Calu3 (cell line): ENCODE results near the gene TFAP2A. TPM values are rescaled to one million over a fixed set of nuclear protein-coding genes. Genes with fewer than 3 reads are reported as not detected.

Source experiments
- BruUV-seq: library from RNA; stranded (reverse); fragments of 400-500 nt; replicated peaks from 2 replicates; lab custom pipeline; 2021; lab: Mats Ljungman, UMichigan
- CTCF ChIA-PET: fragments of 300-600 bp; sonication (Branson Sonifier 250); formaldehyde crosslinking; loops from one replicate; lab custom pipeline; 2022; ENCODE audit warnings: antibody characterized with exemption; lab: Charles Lee
- DNase-seq: peaks from one replicate; pipeline ENCODE4 v3.0.0; 2022
- H3K27ac Mint-ChIP-seq: one replicate; pipeline ENCODE4 v1.8.0; 2022; ENCODE audit warnings: mixed read lengths; ENCODE audit not compliant: unreplicated experiment
- H3K27me3 Mint-ChIP-seq: one replicate; pipeline ENCODE4 v1.8.0; 2022; ENCODE audit warnings: mixed read lengths; ENCODE audit not compliant: unreplicated experiment
- H3K36me3 Mint-ChIP-seq: one replicate; pipeline ENCODE4 v1.8.0; 2022; ENCODE audit warnings: mild to moderate bottlenecking, moderate library complexity, mixed read lengths; ENCODE audit not compliant: insufficient read depth, unreplicated experiment
- H3K4me1 Mint-ChIP-seq: one replicate; pipeline ENCODE4 v1.8.0; 2022; ENCODE audit warnings: mild to moderate bottlenecking, low read depth, mixed read lengths; ENCODE audit not compliant: unreplicated experiment
- H3K4me3 Mint-ChIP-seq: one replicate; pipeline ENCODE4 v1.8.0; 2022; ENCODE audit warnings: mild to moderate bottlenecking, low read depth, moderate library complexity, mixed read lengths; ENCODE audit not compliant: unreplicated experiment
- H3K9me3 Mint-ChIP-seq: one replicate; pipeline ENCODE4 v1.8.0; 2022; ENCODE audit warnings: low read depth, mixed read lengths; ENCODE audit not compliant: unreplicated experiment
- intact Hi-C: fragments of 100-400 bp; cut with micrococcal nuclease; formaldehyde crosslinking; loops from one replicate; pipeline ENCODE4 v1.10.0; 2022; ENCODE audit not compliant: unreplicated experiment
- total RNA-seq: library from RNA; stranded (reverse); gene quantifications from 2 replicates; pipeline ENCODE4 v1.2.3, GENCODE V29; 2022
- TF ChIP-seq, protein P1 (sequence below): fragments of 200-600 bp; IDR thresholded peaks from one replicate; pipeline ENCODE4 v1.8.0; 2022; ENCODE audit warnings: antibody characterized with exemption; ENCODE audit not compliant: unreplicated experiment

Gene TFAP2A
- total RNA-seq, 1 experiment from 2014 or later = 74.7 TPM

DNA sequence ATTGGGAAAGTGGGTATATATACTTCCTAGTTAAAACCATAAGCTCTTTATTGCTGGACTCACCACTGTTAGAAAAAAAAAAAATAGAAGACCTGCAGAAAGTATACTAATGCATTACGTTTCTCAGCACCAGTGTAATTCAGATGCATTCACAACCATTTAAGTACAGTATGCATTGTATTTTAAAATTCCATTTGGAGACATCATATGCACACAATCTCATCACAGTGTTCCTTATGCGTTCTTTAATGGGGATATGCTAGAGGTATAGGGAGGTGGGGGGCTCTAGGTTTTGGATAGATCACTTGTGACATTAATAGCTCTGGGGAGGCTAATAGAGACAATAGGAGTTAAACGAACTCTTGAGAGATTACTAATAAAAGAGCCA, 9.4 kb downstream of the TFAP2A start:
- H3K27me3 Mint-ChIP-seq = no peaks in the 10 kb centered on the region

DNA sequence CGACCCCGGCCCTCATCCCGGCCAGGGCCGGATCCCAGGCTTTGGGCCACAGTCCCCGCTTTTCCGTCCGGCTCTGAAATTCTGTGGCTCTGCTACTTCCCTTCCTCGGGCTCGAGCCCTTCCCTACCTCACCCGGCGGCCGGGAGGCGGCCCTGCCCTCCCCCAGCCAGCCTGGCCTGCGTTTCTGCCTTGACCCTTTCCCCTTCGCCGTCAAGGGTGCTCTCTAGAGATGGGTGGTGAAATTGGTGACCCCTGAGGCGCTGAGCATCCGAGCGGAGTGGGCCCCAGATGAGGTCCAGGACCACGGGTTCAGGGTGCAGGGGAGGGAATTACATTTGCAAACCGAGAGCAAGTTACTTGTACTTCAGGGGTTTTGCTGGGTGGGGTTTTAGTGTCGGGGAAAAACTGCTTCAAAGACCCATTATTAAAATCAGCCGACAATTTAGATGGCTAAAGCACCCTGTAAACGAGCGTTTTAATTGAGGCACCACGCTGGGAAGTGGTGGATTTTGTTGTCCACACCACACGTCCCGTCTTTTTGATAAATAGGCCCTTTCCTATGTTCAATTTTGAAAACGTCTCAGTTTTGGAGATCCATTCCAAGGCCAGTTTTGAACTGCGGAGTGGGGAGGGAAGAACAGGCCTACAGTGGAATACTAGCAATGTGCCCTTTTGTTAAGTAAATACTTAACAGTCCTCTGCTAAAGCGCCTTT, 9.9 kb downstream of the TFAP2A start:
- H3K4me3 Mint-ChIP-seq = peak overlapping the region; percentile 92
- CTCF ChIA-PET = interaction anchor here (1.0 to 1.2 kb wide), 2 partner anchors 14 to 372 kb away, joined by 3 to 5 read pairs; no protein-coding TSS in a partner anchor
- peak overlapping the region; percentile 93 for H3K27ac Mint-ChIP-seq
- H3K36me3 Mint-ChIP-seq = peaks cover 99% of the 10 kb centered on the region
- no peaks in the 10 kb centered on the region for H3K9me3 Mint-ChIP-seq
- intact Hi-C loops = loop anchor here (10.0 kb wide), 1 partner anchor 90 kb away; no protein-coding TSS in a partner anchor
- peaks cover 28% of the 10 kb centered on the region for H3K4me1 Mint-ChIP-seq
- H3K27me3 Mint-ChIP-seq = no peaks in the 10 kb centered on the region
- peak; percentile 11 for DNase-seq
- TSS peak; percentile 84 for BruUV-seq
- TF ChIP-seq, protein P1, sequence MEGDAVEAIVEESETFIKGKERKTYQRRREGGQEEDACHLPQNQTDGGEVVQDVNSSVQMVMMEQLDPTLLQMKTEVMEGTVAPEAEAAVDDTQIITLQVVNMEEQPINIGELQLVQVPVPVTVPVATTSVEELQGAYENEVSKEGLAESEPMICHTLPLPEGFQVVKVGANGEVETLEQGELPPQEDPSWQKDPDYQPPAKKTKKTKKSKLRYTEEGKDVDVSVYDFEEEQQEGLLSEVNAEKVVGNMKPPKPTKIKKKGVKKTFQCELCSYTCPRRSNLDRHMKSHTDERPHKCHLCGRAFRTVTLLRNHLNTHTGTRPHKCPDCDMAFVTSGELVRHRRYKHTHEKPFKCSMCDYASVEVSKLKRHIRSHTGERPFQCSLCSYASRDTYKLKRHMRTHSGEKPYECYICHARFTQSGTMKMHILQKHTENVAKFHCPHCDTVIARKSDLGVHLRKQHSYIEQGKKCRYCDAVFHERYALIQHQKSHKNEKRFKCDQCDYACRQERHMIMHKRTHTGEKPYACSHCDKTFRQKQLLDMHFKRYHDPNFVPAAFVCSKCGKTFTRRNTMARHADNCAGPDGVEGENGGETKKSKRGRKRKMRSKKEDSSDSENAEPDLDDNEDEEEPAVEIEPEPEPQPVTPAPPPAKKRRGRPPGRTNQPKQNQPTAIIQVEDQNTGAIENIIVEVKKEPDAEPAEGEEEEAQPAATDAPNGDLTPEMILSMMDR = no peak

More for the DNA sequence above, 9.4 kb downstream of the TFAP2A start:
- H3K9me3 Mint-ChIP-seq = no peaks in the 10 kb centered on the region
- DNase-seq = no peak
- CTCF ChIA-PET = interaction anchor here (0.6 to 1.0 kb wide), 2 partner anchors 10 to 24 kb away, joined by 3 read pairs; partner anchors contain the start of gene TFAP2A
- BruUV-seq = no TSS peak
- TF ChIP-seq, protein P1 = no peak
- H3K4me3 Mint-ChIP-seq = peak overlapping the region; percentile 92
- peak overlapping the region; percentile 93 for H3K27ac Mint-ChIP-seq
- H3K4me1 Mint-ChIP-seq = peaks cover 28% of the 10 kb centered on the region
- intact Hi-C loops = loop anchor here (10.0 kb wide), 1 partner anchor 91 kb away; no protein-coding TSS in a partner anchor
- H3K36me3 Mint-ChIP-seq = peaks cover 99% of the 10 kb centered on the region

DNA sequence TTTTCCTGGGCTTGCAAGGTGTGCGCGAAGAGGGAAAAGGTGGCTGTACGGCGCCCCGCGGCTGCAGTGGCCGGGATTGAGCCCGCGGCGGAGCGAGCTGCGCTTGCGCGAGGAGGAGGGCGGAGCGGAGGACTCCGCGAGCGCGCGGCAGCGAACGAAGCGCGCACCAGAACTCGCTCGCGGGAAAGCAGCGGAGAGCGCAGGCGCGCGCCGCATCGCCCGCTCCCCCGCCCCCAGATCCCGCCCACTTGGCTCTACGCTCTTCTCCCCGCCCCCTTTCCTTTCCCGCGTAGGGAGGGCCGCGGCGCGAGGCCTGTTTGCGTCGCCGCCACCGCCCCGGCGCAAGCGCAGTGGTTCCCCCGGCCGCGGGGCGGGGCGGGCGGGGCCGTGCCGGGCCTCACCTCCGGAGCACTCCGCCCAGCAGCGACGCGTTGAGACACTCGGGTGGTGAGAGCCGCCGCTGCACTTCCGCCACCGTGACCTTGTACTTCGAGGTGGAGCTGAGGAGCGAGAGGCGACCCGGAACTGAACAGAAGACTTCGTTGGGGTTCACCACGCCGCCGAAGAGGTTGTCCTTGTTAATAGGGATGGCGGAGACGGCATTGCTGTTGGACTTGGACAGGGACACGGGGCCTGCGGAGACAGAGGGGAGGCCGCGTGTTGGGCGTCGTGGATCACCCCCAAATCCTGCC, 10.6 kb downstream of the TFAP2A start:
- peak overlapping the region; percentile 92 for H3K4me3 Mint-ChIP-seq
- H3K36me3 Mint-ChIP-seq = peaks cover 95% of the 10 kb centered on the region
- CTCF ChIA-PET = interaction anchor here (1.0 to 1.2 kb wide), 2 partner anchors 15 to 371 kb away, joined by 3 to 5 read pairs; no protein-coding TSS in a partner anchor

More for the DNA sequence above, 10.6 kb downstream of the TFAP2A start:
- Mint-ChIP-seq H3K27ac (peak overlapping the region; percentile 93), H3K27me3 (no peaks in the 10 kb centered on the region), H3K9me3 (no peaks in the 10 kb centered on the region), H3K4me1 (peaks cover 28% of the 10 kb centered on the region)
- intact Hi-C loops = loop anchor here (10.0 kb wide), 1 partner anchor 89 kb away; no protein-coding TSS in a partner anchor
- DNase-seq = peak; percentile 93
- no TSS peak for BruUV-seq
- TF ChIP-seq, protein P1 = no peak
